ENCODE measurements around the gene ZMYND8.
A peak's percentile ranks its signal among the peaks of the same experiment; 100 is the strongest.
"Not testable (repeated sequence)": the region's sequence is repeated elsewhere in the genome, so short reads cannot be mapped to it uniquely, and the experiment has no call there.

ZMYND8 gene

DNA sequence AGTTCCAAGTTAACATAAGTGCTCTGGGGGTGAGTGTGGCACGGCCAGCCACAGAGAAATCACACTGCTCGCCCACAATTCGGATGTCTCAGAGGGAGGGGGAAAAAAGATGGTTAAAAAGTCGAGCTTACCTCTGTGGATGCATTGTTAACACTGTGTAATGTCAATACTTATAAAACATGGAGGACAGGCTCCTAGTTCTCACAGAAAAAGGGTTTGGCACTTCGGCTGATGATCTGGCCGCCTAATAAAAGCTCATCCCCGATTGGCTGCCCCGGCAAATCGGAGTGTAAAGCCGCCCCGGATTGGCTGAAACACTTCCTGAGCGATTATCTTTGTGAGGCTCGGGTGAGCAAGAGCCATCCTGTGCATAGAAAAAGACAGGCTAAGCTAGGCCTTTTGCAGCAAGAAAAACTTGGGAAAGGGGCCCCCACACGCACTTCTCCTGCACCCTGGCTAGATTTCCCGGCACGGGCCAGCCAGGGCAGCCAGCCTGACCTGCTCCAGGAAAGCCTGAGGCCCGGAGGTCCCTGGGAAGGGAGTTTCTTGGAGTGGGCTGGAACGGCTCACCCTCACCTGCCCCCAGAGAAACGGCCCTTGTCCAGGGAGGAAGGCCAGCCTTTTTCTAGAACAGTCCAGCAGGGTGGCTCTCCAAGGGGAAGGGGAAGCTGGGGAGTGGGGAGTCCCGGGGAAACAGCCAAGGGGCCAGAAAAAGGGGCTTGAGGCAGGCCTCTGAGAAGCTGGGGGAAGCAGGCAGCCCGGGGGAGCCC, at the start of gene ZMYND8:
Gene ZMYND8, minus strand, starts transcription at position 174 of the 770 bp plus-strand sequence. Its CDS starts 29 bp downstream, at position 145.
- DNase-seq (ENCODE audit: low read depth in 2 of 2): peak; percentile 83 to 88

DNA sequence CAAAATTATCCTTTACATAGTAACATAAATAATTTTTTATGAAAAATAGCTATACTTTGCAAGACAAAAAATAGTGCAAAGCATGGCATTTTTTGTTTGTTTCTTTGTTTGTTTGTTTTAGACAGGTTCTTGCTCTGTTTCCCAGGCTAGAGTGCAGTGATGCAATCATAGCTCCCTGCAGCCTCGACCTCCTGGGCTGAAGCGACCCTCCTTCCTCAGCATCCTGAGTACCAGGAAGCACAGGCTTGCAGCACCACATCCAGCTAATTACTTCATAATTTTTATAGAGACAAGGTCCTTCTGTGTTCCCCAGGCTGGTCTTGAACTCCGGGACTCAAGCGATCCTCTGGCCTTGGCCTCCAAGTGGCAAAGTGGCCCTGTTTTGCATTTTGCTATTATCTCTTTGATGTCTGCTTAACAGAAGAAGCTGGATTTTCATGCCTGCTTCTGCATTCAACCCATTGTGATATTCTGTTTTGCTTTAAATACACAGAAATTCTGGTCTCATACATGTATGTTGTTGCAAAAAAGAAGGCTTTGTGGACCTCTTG, 49.4 kb upstream of the ZMYND8 start:
- no peak for DNase-seq (ENCODE audit: low read depth in 2 of 2)

DNA sequence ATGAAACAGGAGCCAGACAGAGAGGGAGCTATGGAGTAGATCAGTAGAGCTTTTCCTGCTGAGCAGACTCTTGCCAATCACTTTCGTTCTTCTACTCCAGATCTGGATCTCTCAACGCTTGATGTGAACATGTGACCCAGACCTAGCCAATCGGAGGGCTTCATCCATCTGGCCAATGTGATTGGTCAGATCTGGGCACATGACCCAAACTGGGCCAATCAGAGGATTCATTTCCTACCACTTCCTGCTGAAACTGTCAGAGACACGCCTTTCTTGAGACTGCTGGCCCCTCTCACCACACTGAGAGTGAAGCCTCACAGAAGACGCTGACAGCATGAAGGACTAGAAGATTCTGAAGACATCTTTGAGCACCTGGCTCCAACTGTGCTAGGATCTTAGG, 44.2 kb upstream of the ZMYND8 start:
- DNase-seq (ENCODE audit: low read depth in 2 of 2): no peak

DNA sequence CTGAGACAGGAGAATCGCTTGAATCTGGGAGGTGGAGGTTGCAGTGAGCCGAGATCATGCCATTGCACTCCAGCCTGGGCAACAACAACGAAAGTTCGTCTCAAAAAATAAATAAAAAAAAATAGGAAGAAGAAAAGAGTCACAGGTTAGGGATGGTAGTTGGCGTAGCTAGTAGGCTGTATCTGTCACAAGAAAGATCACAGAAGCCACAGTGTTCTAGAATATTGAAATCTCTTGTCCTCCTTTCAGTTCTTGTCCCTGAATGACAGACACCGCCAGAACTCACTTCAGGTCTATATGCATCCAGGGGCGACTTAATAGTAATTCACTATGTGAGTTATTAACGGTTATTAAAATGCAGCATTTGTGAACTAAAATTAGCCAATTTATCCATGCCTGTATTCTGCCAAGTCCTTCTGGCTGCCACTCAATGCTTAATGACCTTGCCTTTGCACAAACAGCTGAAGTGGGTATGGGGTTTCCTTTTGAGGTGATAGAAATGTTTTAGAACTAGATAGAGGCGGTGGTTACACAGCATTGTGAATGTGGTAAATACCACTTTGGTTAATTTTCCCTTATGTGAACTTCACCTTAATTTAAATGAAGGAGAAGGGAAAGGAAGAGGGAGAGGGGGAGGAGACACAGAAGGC, 41.3 kb upstream of the ZMYND8 start:
- no peak for DNase-seq (ENCODE audit: low read depth in 2 of 2)

DNA sequence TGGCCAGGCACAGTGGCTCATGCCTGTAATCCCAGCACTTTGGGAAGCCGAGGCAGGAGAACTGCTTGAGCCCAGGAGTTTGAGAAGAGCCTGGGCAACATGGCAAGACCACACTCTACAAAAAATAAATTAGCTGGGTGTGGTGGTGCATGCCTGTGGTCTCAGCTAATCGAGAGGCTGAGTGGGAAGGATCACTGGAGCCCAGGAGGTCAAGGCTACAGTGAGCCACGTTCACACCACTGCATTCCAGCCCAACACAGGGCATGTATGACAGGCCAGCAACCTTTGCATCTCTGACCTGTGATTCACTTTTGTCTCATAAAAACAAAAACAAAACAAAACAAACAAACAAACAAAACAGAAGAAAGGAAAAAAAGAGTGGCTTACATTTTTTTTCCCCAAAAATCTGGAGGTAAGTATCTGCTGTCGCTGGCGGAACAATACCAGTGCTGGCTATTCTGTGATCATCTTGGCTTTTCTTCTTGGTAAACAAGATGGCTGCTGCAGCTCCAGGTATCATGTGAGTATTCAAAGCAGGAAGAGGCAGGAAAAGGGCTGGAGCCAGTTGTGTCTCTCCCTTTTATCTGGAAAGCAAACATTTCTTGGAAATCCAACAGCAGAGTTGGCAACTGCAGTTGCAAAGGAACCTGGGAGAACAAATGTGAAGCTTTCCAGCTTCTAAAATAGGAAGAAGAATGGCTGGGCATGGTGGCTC, 40.4 kb upstream of the ZMYND8 start:
- DNase-seq (ENCODE audit: low read depth in 2 of 2): no peak

DNA sequence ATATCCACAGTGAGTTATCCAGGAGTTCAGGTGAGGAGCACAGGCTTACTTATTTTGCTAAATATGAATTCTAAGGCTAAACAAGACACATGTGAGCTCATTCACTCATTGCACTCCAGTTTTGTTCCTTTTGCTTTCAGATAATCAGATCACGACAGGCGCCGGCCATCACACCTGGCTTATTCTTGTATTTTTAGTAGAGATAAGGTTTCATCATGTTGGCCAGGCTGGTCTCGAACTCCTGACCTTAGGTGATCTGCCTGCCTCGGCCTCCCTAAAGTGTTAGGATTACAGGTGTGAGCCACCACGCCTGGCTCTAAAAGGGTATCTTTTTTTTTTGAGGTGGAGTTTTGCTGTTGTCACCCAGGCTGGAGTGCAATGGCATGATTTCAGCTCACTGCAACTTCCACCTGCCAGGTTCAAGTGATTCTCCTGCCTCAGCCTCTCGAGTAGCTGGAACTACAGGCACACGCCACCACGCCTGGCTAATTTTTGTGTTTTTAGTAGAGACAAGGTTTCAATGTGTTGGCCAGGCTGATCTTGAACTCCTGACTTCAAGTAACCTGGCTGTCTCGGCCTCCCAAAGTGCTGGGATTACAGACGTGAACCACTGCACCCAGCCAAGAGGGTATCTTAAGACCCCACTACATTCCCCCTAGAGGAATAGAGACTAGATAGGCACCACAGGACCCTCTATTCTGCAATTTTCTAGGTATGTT, 37.5 kb upstream of the ZMYND8 start:
- DNase-seq (ENCODE audit: low read depth in 2 of 2): not testable (repeated sequence)

DNA sequence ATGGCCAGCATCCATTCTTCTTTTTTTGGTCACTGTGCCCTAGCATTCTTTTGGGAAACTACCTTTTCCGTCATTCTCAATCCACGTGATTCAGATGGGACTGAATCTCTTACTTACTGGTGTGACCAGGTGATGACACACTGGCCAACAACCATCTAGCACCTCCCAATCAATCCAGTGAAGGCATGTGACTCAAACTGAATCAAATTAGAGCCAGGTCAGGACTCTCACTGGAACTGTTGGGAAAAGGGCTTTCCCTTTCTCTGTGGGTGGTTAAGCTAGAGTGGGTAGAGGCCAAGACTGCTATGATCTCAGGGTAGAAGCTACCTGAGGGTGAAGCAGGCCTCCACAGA, 36.2 kb upstream of the ZMYND8 start:
- no peak for DNase-seq (ENCODE audit: low read depth in 2 of 2)

DNA sequence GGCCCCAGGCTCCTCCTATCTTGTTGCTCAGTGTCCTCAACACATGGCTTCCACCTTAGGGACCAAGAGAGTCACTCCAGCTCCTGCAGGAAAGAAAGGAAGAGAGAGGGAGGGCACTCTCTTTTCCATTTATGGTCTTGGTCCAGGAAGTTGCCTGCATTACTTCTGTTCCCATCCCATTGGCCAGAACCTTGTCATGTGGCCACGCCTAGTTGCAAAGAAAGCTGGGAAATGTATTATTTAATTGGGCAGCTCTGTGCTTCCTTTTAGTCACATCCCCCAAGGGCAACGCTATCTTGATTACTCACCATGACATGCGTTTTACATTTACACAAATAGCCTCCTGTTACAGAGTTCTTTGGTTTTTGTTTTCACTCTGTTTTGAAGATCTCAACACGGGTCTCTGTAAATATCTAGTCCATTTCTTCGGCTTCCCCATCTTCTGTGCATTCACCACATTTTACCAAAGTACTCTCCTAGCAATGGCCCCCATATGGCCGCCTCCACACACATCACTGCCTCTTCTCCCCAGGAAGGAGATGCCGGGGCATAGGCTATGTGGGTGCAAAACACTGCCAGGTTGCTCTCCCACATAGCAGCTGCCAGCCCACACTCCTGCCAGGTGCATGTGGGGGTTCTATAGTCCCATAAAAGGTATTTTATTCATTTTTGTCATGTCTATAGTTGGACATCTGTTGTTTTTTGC, 35.7 kb upstream of the ZMYND8 start:
- DNase-seq (ENCODE audit: low read depth in 2 of 2): no peak

DNA sequence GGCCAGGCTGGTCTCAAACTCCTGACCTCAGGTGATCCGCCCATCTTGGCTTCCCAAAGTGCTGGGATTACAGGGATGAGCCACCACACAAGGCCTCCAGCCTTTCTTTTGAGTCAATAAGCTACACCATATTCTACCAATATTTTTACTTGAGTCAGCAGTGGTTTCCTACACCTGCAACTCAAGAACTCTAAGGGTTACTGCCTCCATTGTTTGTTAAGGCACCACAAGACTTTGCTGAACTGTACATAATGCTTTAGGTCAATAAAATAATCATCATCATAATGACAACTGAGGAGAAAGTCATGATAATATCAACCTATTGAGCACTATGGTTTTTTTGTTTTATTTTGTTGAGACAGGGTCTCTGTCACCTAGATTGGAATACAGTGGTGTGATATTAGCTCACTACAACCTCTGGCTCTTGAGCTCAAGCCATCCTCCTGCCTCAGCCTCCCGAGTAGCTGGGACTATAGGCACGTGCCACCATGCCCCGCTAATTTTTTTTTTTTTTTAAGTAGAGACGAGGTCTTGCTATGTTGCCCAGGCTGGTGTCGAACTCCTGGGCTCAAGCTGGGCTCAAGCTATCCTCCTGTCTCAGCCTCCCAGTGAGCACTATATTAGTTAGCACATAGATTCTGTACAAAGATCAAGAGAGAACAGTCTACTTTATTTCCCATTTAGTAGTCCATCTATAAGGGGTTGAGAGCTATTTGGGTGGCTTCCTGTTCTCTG, 34.9 kb upstream of the ZMYND8 start:
- no peak for DNase-seq (ENCODE audit: low read depth in 2 of 2)

DNA sequence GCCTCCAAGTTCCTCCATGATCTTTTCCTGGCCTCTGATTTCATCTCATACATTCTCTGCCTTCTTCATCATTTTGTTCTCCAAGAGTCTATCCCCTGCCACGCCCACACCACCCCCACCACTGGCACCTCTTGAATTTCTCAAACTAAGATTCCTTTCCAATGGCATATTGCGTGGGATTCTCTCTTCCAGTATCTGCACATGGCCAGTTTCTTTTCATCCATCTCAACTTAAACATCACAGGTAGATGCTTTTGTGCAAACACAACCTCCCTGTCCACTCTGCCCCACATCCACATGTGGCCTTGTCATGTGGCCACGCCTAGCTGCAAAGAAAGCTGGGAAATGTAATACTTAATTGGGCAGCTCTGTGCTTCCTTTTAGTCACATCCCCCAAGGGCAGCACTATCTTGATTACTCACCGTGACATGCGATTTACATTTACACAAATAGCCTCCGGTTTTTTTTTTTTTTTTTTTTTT, 33.4 kb upstream of the ZMYND8 start:
- no peak for DNase-seq (ENCODE audit: low read depth in 2 of 2)

DNA sequence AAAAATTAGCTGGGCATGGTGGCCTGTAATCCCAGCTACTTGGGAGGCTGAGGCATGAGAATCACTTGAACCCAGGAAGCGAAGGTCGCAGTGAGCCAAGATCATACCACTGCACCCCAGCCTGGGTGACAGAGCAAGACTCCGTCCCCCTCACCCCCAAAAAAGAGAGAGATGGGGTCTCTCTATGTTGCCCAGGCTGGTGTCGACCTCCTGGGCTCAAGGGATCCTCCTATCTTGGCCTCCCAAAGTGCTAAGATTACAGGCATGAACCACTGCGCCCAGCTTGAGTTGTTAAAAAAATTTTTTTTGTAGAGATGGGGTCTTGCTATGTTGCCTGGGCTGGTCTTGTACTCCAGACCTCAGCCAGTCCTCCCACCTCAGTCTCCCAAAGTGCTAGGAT, 29.5 kb upstream of the ZMYND8 start:
- not testable (repeated sequence) for DNase-seq (ENCODE audit: low read depth in 2 of 2)

DNA sequence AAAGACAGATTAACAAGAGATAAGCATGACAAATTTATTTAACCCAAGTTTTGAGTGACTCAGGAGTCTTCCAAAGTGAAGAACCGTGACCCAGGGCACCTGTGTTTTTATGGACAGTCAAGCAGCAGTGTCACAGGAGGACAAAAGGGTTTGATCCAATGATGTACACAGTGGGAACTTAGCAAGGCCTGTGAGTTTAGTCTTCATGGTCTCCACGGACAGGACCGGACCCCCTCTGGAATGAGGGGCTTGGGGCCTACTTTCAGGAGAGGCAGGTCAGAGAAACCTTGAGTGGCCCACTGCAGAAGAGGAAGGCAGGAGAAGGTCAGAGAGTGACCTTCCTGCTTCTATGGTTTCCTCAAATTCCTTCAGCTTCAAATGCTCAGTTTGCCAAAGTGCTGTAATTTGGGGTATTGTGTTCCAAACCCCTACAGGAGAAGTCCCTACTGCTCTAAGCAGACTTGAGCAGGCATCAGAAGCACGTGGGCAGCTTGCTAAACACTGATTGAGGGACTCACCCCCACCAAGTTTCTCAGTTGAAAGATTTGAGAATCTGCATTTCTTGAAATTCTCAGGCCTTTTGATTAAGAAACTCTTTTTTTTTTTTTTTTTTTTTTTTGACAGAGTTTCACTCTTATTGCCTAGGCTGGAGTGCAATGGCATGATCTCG, 26.4 kb upstream of the ZMYND8 start:
- no peak for DNase-seq (ENCODE audit: low read depth in 2 of 2)

DNA sequence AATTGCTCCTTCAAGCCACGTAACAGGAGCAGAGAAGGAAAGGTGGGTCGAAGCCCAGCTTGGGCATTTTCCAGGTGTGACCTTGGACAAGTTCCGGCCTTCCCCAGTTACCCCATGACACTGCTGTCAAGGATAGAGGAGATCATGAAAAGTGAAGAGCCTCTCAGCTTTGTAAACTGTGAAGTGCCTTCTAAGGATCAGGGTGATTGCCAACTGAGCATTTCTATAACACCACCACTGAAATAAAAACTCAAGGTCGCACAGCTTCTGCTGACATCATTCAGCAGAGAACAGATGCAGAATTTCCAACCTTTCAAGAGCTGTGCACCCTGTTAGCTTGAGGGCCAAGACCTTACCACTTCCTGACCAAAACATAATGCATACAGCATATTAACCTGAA, 24.0 kb upstream of the ZMYND8 start:
- DNase-seq (ENCODE audit: low read depth in 2 of 2): no peak

DNA sequence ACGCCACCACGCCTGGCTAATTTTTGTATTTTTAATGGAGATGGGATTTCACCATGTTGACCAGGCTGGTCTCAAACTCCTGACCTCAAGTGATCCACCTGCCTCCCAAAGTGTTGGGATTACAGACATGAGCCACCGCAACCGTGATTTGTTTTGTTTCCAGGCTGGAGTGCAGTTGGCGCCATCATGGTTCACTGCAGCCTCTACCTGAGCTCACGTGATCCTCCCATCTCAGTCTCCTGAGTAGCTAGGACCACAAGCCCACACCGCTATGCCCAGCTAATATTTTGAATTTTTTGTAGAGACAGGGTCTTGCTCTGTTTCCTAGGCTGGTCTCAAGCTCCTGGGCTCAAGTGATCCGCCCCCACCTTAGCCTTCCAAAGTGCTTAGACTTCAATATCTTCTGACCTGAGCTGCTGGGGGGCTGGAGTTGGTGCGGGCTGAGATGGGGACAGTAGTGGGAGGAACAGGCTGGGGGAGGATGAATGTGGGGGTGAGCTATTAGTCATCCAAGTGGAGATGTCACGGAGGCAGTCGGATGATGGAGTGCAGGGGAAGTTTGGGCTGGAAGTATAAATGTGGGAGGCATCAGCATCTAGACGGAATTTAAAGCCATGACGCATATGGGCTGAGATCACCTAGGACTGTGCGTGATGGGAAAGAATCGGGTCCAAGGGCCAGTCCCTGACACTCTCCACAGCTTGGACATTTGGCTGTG, 23.1 kb upstream of the ZMYND8 start:
- DNase-seq (ENCODE audit: low read depth in 2 of 2): no peak

DNA sequence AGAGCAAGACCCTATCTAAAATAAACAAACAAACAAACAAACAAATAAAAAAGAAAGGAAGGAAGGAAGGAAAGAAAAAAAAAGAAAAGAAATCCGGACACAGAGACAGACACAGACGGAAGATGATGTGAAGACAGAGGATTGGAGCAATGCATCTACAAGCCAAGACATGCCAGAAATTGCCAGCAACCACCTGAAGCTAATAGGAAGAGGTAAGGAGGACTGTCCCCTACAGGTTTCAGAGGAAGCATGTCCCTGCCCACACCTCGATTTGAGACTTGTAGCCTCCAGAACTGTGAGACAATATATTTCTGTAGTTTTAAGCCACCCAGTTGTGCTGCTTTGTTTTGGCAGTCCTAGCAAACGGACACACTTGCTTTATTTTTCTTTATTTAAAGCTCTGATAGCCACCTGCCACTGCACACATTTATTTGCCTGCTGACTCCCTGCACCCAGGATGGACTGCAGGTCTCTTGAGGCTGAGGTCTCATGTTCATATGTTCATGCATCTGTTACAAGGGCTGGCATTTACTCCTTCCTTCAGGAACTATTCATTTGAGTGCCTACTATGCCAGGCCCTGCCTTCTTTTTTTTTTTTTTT, 20.7 kb upstream of the ZMYND8 start:
- DNase-seq (ENCODE audit: low read depth in 2 of 2): no peak

DNA sequence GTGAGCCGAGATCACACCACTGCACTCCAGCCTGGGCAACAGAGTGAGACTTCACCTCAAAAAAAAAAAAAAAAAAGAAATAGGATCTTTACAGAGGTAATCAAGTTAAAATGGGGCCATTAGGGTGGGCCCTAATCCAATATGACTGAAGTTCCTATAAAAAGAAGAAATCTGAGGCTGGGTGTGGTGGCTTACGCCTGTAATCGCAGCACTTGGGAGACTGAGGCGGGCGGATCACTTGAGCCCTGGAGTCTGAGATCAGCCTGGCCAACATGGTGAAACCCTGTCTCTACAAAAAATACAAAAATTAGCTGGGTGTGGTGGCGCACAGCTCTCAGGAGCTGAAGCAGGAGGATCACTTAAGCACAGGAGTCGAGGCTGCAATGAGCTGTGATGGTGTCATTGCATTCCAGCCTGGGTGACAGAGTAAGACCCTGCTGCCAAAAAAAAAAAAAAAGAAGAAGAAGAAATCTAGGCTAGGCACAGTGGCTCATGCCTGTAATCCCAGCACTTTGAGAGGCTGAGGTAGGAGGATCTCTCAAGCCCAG, 19.7 kb upstream of the ZMYND8 start:
- DNase-seq (ENCODE audit: low read depth in 2 of 2): not testable (repeated sequence)

DNA sequence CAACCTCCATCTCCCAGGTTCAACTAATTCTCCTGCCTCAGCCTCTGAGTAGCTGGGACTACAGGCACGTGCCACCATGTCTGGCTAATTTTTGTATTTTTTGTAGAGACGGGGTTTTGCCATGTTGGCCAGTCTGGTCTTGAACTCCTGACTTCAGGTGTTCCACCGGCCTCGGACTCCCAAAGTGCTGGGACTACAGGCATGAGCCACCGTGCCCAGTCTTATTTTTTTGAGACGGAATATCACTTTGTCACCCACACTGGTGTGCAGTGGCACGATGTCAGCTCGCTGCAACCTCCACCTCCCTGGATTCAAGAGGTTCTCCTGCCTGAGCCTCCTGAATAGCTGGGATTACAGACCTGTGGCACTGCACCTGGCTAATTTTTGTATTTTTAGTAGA, 17.6 kb upstream of the ZMYND8 start:
- DNase-seq (ENCODE audit: low read depth in 2 of 2): not testable (repeated sequence)

DNA sequence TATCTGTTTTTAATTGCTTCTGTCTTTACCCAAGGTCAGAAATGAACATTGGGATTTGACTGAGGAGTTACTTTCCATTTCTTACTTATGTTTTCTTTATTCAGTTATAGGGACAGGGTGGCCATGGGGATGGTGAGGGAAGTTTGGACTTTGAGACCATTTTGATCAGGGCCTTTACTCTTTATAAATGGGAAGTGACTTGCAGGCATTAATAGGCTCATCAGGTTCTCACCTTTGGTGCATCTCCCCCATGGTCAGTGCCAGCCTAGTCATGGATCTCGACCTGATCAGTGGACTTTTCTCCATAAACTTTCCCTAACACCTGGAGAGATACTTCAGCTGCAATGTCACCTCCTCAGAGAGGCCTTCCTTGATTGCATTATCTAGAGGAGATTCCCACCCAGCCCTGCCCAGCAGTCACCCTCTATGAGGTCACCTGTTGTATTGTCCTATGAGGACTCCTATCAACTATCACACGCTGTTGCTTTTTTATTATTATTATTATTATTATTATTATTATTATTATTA, 16.8 kb upstream of the ZMYND8 start:
- no peak for DNase-seq (ENCODE audit: low read depth in 2 of 2)

Measured in activated CD8-positive, alpha-beta memory T cell treated with anti-CD3 and anti-CD28 coated beads for 4 hours (primary cell).